Epithelial cell of proximal tubule (primary cell): ENCODE data around the gene PIK3CD. TPM values are rescaled to one million over a fixed set of nuclear protein-coding genes. Genes with fewer than 3 reads are reported as not detected.

ENCODE experiments used
- DNase-seq: peaks from one replicate; pipeline ENCODE4 v3.0.0-alpha.2; 2011; ENCODE audit warnings: low read depth
- H3K4me3 ChIP-seq: 2 replicates; pipeline ENCODE4 v1.5.1; 2011; ENCODE audit warnings: low read depth, mild to moderate bottlenecking, low read length
- CTCF ChIP-seq: conservative IDR thresholded peaks from 2 replicates; pipeline ENCODE4 v1.5.1; 2012; ENCODE audit warnings: low read depth, mild to moderate bottlenecking, low read length
- total RNA-seq: library from RNA; depleted of rRNA; stranded (reverse); fragments of >200 nt; gene quantifications from 2 replicates; pipeline ENCODE4 v1.2.3, GENCODE V29; 2015

The PIK3CD gene
- total RNA-seq, 1 donor from 2014 or later = 24.5 TPM

DNA sequence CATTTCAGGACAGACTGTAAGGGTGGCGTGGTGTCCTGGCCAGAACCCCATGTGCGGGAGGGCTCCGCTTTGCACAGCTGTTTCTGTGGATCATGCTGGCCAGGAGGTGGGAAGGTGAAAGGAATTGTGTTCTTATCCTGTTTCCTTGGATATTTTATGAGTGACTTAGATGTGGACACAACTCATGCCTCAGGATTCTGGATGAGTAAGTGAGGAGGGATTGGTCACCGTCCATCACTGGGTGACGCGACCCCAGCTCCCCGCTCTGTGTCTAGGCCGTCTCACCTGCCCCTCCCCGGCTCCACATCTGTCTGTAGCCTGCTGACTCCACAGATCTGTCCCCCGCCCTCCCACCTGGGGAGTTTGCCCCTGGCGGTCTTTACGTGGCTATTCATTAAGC lies 48.8 kb downstream of the PIK3CD start:
- no peak overlapping the region for H3K4me3 ChIP-seq
- TF ChIP-seq CTCF = no peak
- DNase-seq = peak; percentile 52

DNA sequence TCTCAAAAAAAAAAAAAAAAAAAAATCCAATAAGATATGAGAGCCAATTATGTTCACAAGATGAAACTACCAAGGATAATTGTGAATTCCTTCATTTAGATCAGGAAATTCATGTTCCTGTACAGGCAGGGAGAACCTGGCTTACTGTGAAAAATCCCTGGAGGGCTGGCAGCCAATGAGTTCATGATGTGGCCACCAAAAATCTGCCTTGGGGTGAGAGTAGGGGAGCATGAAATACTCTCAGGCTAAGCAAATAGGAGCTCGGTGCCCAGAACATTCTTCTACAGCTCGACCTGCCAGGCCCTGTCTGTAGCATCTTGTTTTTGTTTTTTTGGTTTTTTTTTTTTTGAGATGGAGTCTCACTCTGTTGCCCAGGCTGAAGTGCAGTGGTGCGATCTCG lies 50.1 kb downstream of the PIK3CD start:
- no peak for DNase-seq
- TF ChIP-seq CTCF = no peak

DNA sequence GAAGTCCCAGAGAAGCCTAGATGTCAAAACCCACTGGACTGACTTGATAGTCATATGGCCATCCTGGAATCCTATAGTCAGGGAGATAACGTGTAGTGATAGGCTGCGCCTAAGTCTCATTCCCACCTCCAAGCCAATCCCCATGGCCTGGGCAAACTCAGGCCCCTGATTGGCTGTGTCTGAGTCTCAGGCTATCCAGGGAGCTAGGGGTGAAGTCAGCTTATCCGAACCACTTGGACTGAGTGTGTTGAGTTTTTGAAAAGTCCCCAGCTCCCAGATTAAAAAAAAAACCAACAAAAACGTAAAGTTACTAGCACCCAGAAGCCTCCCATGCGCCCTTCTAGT lies 51.6 kb downstream of the PIK3CD start:
- no peak overlapping the region for H3K4me3 ChIP-seq
- TF ChIP-seq CTCF = no peak
- DNase-seq = no peak

More for the DNA sequence above, 50.1 kb downstream of the PIK3CD start:
- H3K4me3 ChIP-seq = no peak overlapping the region

DNA sequence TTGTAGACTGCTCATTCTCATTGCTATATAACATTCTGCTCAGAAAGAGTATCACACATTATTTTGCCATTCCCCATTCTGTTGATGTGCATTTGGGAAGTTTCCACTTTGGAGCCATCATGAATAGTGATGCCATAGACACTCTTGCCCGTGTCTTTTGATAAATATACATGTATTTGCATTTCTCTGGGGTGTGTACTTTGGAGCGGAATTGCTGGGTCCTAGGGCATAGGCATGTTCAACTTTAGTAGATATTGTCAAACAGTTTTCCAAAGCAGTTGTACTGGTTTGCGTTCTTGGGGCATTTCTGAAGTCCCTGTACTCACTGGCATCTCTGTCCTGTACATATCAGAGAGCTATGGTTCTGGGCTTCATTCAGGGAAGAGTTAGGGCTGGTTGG lies 52.1 kb downstream of the PIK3CD start:
- H3K4me3 ChIP-seq = no peak overlapping the region
- no peak for DNase-seq
- no peak for TF ChIP-seq CTCF

DNA sequence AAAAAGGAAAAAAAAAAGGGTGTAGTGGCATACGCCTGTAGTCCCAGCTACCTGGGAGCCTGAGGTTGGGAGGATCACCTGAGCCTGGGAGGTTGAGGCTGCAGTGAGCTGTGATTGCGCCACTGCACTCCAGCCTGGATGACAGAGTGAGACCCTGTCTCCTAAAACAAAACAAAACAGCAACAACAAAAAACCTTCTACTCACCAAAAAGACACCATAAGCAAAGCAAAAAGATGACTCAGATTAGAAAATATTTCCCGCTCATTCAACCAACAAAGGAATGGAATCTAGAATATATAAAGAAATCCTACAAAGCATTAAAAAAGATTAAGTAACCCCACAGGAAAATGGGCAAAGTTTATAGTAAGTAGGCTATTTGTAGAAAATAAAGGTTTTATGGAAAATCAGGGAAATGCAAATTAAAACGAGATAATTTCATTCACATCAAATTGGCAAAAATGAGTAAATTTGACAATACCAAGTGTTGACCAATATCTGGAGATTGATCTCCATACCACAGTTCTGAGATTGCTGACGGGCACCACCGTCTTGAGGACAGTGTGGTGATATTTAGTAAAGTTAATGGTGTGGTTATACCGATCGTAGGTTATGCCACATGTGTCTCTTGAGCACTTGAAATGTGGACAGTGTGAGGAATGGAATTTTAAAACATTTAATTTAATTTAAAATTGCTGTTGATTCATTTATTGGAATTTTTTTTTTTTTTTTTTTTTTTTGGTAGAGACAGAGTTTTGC lies 54.0 kb downstream of the PIK3CD start:
- DNase-seq = peak; percentile 46
- no peak for TF ChIP-seq CTCF
- no peak overlapping the region for H3K4me3 ChIP-seq

- no peak overlapping the region for H3K4me3 ChIP-seq
- TF ChIP-seq CTCF = no peak
These were observed 54.6 kb downstream of the PIK3CD start for GRCh38 chr1:9706178-9706577.

DNA sequence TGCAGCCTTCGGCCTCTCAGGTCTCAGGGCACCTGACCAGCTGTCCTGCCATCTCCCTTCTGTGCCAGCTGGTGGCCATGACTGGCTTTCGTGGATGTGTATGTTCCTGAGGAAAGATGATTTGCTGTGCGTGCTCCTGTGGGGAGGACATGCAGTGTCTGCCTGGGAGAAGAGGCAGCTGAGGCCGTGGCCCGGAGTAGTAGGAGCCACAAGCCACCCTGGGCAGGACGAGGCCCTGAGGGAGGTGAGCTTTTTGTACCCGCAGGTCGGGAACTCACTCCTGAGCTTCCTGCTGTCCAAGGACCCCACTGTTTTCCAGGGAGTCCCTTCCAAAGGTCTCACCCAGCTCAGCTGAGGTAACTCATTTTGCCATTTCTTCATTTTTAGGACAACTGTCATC lies 58.5 kb downstream of the PIK3CD start:
- no peak for DNase-seq
- no peak overlapping the region for H3K4me3 ChIP-seq
- TF ChIP-seq CTCF = no peak

More at GRCh38 chr1:9706178-9706577, 54.6 kb downstream of the PIK3CD start:
- DNase-seq = no peak
